Panc1 (cell line): ENCODE results near the gene DNAJC24.

Experiments used
- POLR2AphosphoS5 ChIP-seq: IDR thresholded peaks from 2 replicates; pipeline ENCODE4 v1.6.1; 2012; ENCODE audit warnings: mild to moderate bottlenecking, low read depth, low read length, moderate library complexity
- SIN3A ChIP-seq: IDR thresholded peaks from 2 replicates; pipeline ENCODE4 v1.6.1; 2012; ENCODE audit warnings: low read depth, mild to moderate bottlenecking, low read length, moderate library complexity, borderline replicate concordance; ENCODE audit not compliant: insufficient read depth
- TF ChIP-seq, protein P1 (sequence below): fragments of 450-650 bp; IDR thresholded peaks from 2 replicates; pipeline ENCODE4 v1.5.1; 2017; ENCODE audit warnings: mild to moderate bottlenecking
- TF ChIP-seq, protein P2 (sequence below), 2 experiments: IDR thresholded peaks; 2 replicates each; pipeline ENCODE4 v1.6.1; 2011 to 2012; ENCODE audit warnings: low read depth in 2 of 2, control low read depth in 1 of 2, low read length in 1 of 2, mild to moderate bottlenecking in 1 of 2, moderate library complexity in 1 of 2; ENCODE audit not compliant: insufficient read depth in 1 of 2

DNA sequence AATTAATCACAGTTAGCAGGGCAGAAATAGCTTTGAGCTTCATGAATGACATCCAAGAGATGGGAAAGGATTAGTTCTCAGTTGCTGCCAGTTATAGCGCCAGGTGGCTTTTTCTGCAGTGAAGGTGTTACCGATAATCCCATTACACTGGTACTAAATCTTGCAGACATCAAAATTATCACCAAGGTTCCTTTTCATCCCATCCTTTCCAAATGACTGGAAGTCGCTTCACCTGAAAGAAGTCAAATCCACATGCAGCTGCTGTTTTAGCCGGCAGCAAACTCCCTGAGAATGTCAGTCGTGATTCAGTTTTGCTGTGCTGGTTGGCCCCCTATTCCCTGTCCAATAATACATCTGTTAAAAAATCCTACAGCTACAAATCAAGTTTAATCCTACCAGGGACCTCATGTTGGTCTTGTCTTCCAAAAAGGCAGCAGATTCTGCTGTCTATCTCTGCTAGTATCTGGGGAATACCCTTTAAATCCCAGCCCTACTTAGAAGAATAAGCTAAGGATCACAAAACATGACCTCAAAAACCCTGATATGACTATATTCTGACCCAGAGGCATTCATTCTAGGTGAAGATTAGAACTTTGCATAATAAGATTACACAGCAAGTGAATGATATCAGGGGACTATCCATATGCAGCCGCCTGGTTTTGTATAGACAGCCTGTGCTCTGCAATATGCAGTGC is 108.0 kb downstream of the DNAJC24 start:
- TF ChIP-seq SIN3A = no peak
- TF ChIP-seq, protein P1, sequence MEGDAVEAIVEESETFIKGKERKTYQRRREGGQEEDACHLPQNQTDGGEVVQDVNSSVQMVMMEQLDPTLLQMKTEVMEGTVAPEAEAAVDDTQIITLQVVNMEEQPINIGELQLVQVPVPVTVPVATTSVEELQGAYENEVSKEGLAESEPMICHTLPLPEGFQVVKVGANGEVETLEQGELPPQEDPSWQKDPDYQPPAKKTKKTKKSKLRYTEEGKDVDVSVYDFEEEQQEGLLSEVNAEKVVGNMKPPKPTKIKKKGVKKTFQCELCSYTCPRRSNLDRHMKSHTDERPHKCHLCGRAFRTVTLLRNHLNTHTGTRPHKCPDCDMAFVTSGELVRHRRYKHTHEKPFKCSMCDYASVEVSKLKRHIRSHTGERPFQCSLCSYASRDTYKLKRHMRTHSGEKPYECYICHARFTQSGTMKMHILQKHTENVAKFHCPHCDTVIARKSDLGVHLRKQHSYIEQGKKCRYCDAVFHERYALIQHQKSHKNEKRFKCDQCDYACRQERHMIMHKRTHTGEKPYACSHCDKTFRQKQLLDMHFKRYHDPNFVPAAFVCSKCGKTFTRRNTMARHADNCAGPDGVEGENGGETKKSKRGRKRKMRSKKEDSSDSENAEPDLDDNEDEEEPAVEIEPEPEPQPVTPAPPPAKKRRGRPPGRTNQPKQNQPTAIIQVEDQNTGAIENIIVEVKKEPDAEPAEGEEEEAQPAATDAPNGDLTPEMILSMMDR = no peak
- TF ChIP-seq POLR2AphosphoS5 = no peak
- TF ChIP-seq, protein P2, sequence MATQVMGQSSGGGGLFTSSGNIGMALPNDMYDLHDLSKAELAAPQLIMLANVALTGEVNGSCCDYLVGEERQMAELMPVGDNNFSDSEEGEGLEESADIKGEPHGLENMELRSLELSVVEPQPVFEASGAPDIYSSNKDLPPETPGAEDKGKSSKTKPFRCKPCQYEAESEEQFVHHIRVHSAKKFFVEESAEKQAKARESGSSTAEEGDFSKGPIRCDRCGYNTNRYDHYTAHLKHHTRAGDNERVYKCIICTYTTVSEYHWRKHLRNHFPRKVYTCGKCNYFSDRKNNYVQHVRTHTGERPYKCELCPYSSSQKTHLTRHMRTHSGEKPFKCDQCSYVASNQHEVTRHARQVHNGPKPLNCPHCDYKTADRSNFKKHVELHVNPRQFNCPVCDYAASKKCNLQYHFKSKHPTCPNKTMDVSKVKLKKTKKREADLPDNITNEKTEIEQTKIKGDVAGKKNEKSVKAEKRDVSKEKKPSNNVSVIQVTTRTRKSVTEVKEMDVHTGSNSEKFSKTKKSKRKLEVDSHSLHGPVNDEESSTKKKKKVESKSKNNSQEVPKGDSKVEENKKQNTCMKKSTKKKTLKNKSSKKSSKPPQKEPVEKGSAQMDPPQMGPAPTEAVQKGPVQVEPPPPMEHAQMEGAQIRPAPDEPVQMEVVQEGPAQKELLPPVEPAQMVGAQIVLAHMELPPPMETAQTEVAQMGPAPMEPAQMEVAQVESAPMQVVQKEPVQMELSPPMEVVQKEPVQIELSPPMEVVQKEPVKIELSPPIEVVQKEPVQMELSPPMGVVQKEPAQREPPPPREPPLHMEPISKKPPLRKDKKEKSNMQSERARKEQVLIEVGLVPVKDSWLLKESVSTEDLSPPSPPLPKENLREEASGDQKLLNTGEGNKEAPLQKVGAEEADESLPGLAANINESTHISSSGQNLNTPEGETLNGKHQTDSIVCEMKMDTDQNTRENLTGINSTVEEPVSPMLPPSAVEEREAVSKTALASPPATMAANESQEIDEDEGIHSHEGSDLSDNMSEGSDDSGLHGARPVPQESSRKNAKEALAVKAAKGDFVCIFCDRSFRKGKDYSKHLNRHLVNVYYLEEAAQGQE (IDR thresholded peaks at IDR 0.05; ENCODE audit: insufficient read depth in 1 of 2, low read depth in 2 of 2, low read length in 1 of 2) = no peak
